Spleen (tissue), 7 donors: ENCODE measurements around the gene ZNF778.
"Not testable (repeated sequence)": the region's sequence is repeated elsewhere in the genome, so short reads cannot be mapped to it uniquely, and the experiment has no call there.

Experiments used
- CTCF ChIP-seq, 11 experiments: fragments of 200-600 bp in 7 of 11; fragments of 450-650 bp in 4 of 11; sonication (generic) in 4 of 11; IDR thresholded peaks in 8 of 11; conservative IDR thresholded peaks in 3 of 11; 1 replicate in 7 of 11; 2 replicates in 4 of 11; pipeline versions ENCODE4 v1.4.0 to v1.8.0; 2016 to 2021; ENCODE audit warnings: antibody characterized with exemption in 11 of 11, inconsistent platforms in 4 of 11, mild to moderate bottlenecking in 1 of 11
- POLR2A ChIP-seq, 3 donors: fragments of 450-650 bp; IDR thresholded peaks; one replicate each; pipeline ENCODE4 v1.5.1; 2017; ENCODE audit warnings: antibody characterized with exemption in 3 of 3, mild to moderate bottlenecking in 1 of 3
- POLR2AphosphoS5 ChIP-seq, 3 donors: sonication (generic); formaldehyde crosslinking; IDR thresholded peaks; one replicate each; pipeline ENCODE4 v1.5.1; 2017; ENCODE audit warnings: antibody characterized with exemption in 3 of 3
- donor health status: DM: no; HTN: no; CAD: no; lungs with moderate emphysema.
- donor health status: DM: no; HTN: no; CAD: no.
- donor health status: DM: no; HTN: no; CAD: no.

GRCh38 chr16:89267746-89268145 lies 50.2 kb downstream of the ZNF778 start:
- TF ChIP-seq CTCF (IDR thresholded peaks at IDR 0.05 in 8 of 11, conservative IDR thresholded peaks at IDR 0.05 in 3 of 11); POLR2A (IDR thresholded peaks at IDR 0.05); POLR2AphosphoS5 (IDR thresholded peaks at IDR 0.05): not testable (repeated sequence)
